DND-41 (cell line): ENCODE measurements around the gene NMNAT2.

Experiments
- EZH2 ChIP-seq: IDR thresholded peaks from 3 replicates; pipeline ENCODE4 v1.6.1; 2012; ENCODE audit warnings: borderline replicate concordance, low read depth, mild to moderate bottlenecking, moderate library complexity, low read length, inconsistent platforms; ENCODE audit not compliant: severe bottlenecking
- TF ChIP-seq, protein P1 (sequence below): IDR thresholded peaks from 2 replicates; pipeline ENCODE4 v1.5.1; 2012; ENCODE audit warnings: borderline replicate concordance, low read length, moderate library complexity, mild to moderate bottlenecking; ENCODE audit not compliant: poor library complexity, severe bottlenecking; ENCODE audit errors: extremely low read depth

GRCh38 chr1:183282101-183282855 is 135.9 kb downstream of the NMNAT2 start:
- TF ChIP-seq, protein P1, sequence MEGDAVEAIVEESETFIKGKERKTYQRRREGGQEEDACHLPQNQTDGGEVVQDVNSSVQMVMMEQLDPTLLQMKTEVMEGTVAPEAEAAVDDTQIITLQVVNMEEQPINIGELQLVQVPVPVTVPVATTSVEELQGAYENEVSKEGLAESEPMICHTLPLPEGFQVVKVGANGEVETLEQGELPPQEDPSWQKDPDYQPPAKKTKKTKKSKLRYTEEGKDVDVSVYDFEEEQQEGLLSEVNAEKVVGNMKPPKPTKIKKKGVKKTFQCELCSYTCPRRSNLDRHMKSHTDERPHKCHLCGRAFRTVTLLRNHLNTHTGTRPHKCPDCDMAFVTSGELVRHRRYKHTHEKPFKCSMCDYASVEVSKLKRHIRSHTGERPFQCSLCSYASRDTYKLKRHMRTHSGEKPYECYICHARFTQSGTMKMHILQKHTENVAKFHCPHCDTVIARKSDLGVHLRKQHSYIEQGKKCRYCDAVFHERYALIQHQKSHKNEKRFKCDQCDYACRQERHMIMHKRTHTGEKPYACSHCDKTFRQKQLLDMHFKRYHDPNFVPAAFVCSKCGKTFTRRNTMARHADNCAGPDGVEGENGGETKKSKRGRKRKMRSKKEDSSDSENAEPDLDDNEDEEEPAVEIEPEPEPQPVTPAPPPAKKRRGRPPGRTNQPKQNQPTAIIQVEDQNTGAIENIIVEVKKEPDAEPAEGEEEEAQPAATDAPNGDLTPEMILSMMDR: no peak
- no peak for TF ChIP-seq EZH2
